ENCODE data around the gene AEN.
A peak's percentile ranks its signal among the peaks of the same experiment; 100 is the strongest.

AEN gene

GRCh38 chr15:88619796-88620195 is 1.3 kb upstream of the AEN start:
- Mint-ChIP-seq H3K36me3 (no peaks in the 10 kb centered on the region), H3K4me1 (peaks cover 28% of the 10 kb centered on the region), H3K27me3 (peaks cover 3% of the 10 kb centered on the region), H3K27ac (no peak overlapping the region), H3K4me3 (no peak overlapping the region), H3K9me3 (no peaks in the 10 kb centered on the region)
- ATAC-seq (ENCODE audit: low read depth) (no peak), DNase-seq (ENCODE audit: low spot score in 2 of 2) (no peak)

- Mint-ChIP-seq H3K27me3 (peaks cover 3% of the 10 kb centered on the region), H3K4me1 (peaks cover 28% of the 10 kb centered on the region), H3K4me3 (peak overlapping the region; percentile 90), H3K27ac (peak overlapping the region; percentile 93), H3K36me3 (peaks cover 4% of the 10 kb centered on the region), H3K9me3 (no peaks in the 10 kb centered on the region)
- DNase-seq (ENCODE audit: low spot score in 2 of 2): no peak
- ATAC-seq (ENCODE audit: low read depth): peak; percentile 49
These were observed 857 bp downstream of the AEN start for GRCh38 chr15:88621789-88622604.

- peaks cover 7% of the 10 kb centered on the region for H3K36me3 Mint-ChIP-seq
- peak overlapping the region; percentile 93 for H3K27ac Mint-ChIP-seq
- H3K9me3 Mint-ChIP-seq: no peaks in the 10 kb centered on the region
- peaks cover 34% of the 10 kb centered on the region for H3K4me1 Mint-ChIP-seq
- H3K4me3 Mint-ChIP-seq: peak overlapping the region; percentile 90
- DNase-seq (ENCODE audit: low spot score in 2 of 2) (no peak), ATAC-seq (ENCODE audit: low read depth) (no peak)
- peaks cover 3% of the 10 kb centered on the region for H3K27me3 Mint-ChIP-seq
These were observed 1.4 kb downstream of the AEN start for GRCh38 chr15:88622605-88622975.

GRCh38 chr15:88623061-88623460 is 1.9 kb downstream of the AEN start:
- DNase-seq (ENCODE audit: low spot score in 2 of 2): no peak
- no peaks in the 10 kb centered on the region for H3K9me3 Mint-ChIP-seq
- H3K36me3 Mint-ChIP-seq: peaks cover 9% of the 10 kb centered on the region
- peaks cover 3% of the 10 kb centered on the region for H3K27me3 Mint-ChIP-seq
- H3K4me3 Mint-ChIP-seq: peak overlapping the region; percentile 90
- no peak for ATAC-seq (ENCODE audit: low read depth)
- peaks cover 38% of the 10 kb centered on the region for H3K4me1 Mint-ChIP-seq
- H3K27ac Mint-ChIP-seq: peak overlapping the region; percentile 93

- H3K27ac Mint-ChIP-seq: peak overlapping the region; percentile 93
- peaks cover 11% of the 10 kb centered on the region for H3K36me3 Mint-ChIP-seq
- ATAC-seq (ENCODE audit: low read depth): no peak
- H3K4me1 Mint-ChIP-seq: peaks cover 41% of the 10 kb centered on the region
- DNase-seq (ENCODE audit: low spot score in 2 of 2): no peak
- no peaks in the 10 kb centered on the region for H3K9me3 Mint-ChIP-seq
- H3K4me3 Mint-ChIP-seq: peak overlapping the region; percentile 90
- peaks cover 3% of the 10 kb centered on the region for H3K27me3 Mint-ChIP-seq
These were observed 2.5 kb downstream of the AEN start for GRCh38 chr15:88623632-88624031.

GRCh38 chr15:88624156-88624970 is 3.2 kb downstream of the AEN start:
- Mint-ChIP-seq H3K4me1 (peaks cover 45% of the 10 kb centered on the region), H3K9me3 (no peaks in the 10 kb centered on the region), H3K36me3 (peaks cover 14% of the 10 kb centered on the region), H3K27me3 (peaks cover 3% of the 10 kb centered on the region), H3K27ac (peak overlapping the region; percentile 71), H3K4me3 (peak overlapping the region; percentile 50)
- DNase-seq (ENCODE audit: low spot score in 2 of 2) (peak; percentile 59 to 67), ATAC-seq (ENCODE audit: low read depth) (peak; percentile 28)

- no peaks in the 10 kb centered on the region for H3K27me3 Mint-ChIP-seq
- DNase-seq (ENCODE audit: low spot score in 2 of 2): peak in 1 of 2 donors; percentile 7
- ATAC-seq (ENCODE audit: low read depth): no peak
- peak overlapping the region; percentile 71 for H3K27ac Mint-ChIP-seq
- peaks cover 51% of the 10 kb centered on the region for H3K4me1 Mint-ChIP-seq
- no peaks in the 10 kb centered on the region for H3K9me3 Mint-ChIP-seq
- H3K4me3 Mint-ChIP-seq: no peak overlapping the region
- H3K36me3 Mint-ChIP-seq: peaks cover 21% of the 10 kb centered on the region
These were observed 3.9 kb downstream of the AEN start for GRCh38 chr15:88624971-88625490.

- no peak for ATAC-seq (ENCODE audit: low read depth)
- no peaks in the 10 kb centered on the region for H3K27me3 Mint-ChIP-seq
- no peak overlapping the region for H3K4me3 Mint-ChIP-seq
- H3K27ac Mint-ChIP-seq: no peak overlapping the region
- peaks cover 26% of the 10 kb centered on the region for H3K36me3 Mint-ChIP-seq
- no peak for DNase-seq (ENCODE audit: low spot score in 2 of 2)
- H3K4me1 Mint-ChIP-seq: peaks cover 58% of the 10 kb centered on the region
- H3K9me3 Mint-ChIP-seq: no peaks in the 10 kb centered on the region
These were observed 5.0 kb downstream of the AEN start for GRCh38 chr15:88625943-88626741.

GRCh38 chr15:88627463-88627862 is 6.3 kb downstream of the AEN start:
- peak in 1 of 2 donors; percentile 51 for DNase-seq (ENCODE audit: low spot score in 2 of 2)
- H3K36me3 Mint-ChIP-seq: peaks cover 29% of the 10 kb centered on the region
- peak overlapping the region; percentile 35 for H3K4me3 Mint-ChIP-seq

GRCh38 chr15:88628018-88628654 is 7.0 kb downstream of the AEN start:
- Mint-ChIP-seq H3K4me1 (peaks cover 51% of the 10 kb centered on the region), H3K36me3 (peaks cover 32% of the 10 kb centered on the region), H3K9me3 (no peaks in the 10 kb centered on the region), H3K27ac (peak overlapping the region; percentile 82), H3K4me3 (peak overlapping the region; percentile 35), H3K27me3 (no peaks in the 10 kb centered on the region)
- ATAC-seq (ENCODE audit: low read depth) (no peak), DNase-seq (ENCODE audit: low spot score in 2 of 2) (no peak)

More at GRCh38 chr15:88627463-88627862, 6.3 kb downstream of the AEN start:
- H3K9me3 Mint-ChIP-seq: no peaks in the 10 kb centered on the region
- no peaks in the 10 kb centered on the region for H3K27me3 Mint-ChIP-seq
- peak overlapping the region; percentile 82 for H3K27ac Mint-ChIP-seq
- H3K4me1 Mint-ChIP-seq: peaks cover 51% of the 10 kb centered on the region
- peak; percentile 93 for ATAC-seq (ENCODE audit: low read depth)

- Mint-ChIP-seq H3K9me3 (no peaks in the 10 kb centered on the region), H3K4me3 (no peak overlapping the region), H3K27ac (peak overlapping the region; percentile 79), H3K27me3 (no peaks in the 10 kb centered on the region), H3K4me1 (peaks cover 44% of the 10 kb centered on the region), H3K36me3 (peaks cover 35% of the 10 kb centered on the region)
- DNase-seq (ENCODE audit: low spot score in 2 of 2) (no peak), ATAC-seq (ENCODE audit: low read depth) (no peak)
These were observed 7.9 kb downstream of the AEN start for GRCh38 chr15:88629071-88629470.

GRCh38 chr15:88630141-88630721 is 9.1 kb downstream of the AEN start:
- Mint-ChIP-seq H3K9me3 (no peaks in the 10 kb centered on the region), H3K4me1 (peaks cover 42% of the 10 kb centered on the region), H3K27ac (peak overlapping the region; percentile 79), H3K36me3 (peaks cover 35% of the 10 kb centered on the region), H3K27me3 (no peaks in the 10 kb centered on the region), H3K4me3 (peak overlapping the region; percentile 41)
- DNase-seq (ENCODE audit: low spot score in 2 of 2) (no peak), ATAC-seq (ENCODE audit: low read depth) (no peak)
